Right lobe of liver (tissue), 6 donors: ENCODE results near the gene KIAA0586. TPM values are rescaled to one million over a fixed set of nuclear protein-coding genes. Genes with fewer than 3 reads are reported as not detected.

Source experiments
- ATAC-seq, 4 donors: fragments of 200-7000 bp; cut with Tn5 transposase; one replicate each; pipeline ENCODE4 v1.9.1; 2020; ENCODE audit warnings: mild to moderate bottlenecking in 4 of 4, moderate library complexity in 4 of 4
- DNase-seq, 3 donors: peaks; one replicate each; pipeline ENCODE4 v3.0.0-alpha.2; 2020
- H3K27ac ChIP-seq, 3 donors: fragments of 200-600 bp; one replicate each; pipeline ENCODE4 v1.8.0; 2022
- H3K27me3 ChIP-seq, 2 donors: fragments of 200-600 bp; one replicate each; pipeline ENCODE4 v1.8.0; 2022
- H3K36me3 ChIP-seq, 4 donors: fragments of 200-600 bp; sonication (generic) in 1 of 4; one replicate each; pipeline versions ENCODE4 v1.5.1 to v1.8.0; 2017 to 2022; ENCODE audit warnings: control low read depth in 1 of 4
- H3K4me1 ChIP-seq, 4 donors: fragments of 200-600 bp; sonication (generic) in 1 of 4; one replicate each; pipeline versions ENCODE4 v1.5.1 to v1.8.0; 2017 to 2022; ENCODE audit warnings: control low read depth in 1 of 4
- H3K4me3 ChIP-seq, 3 donors: fragments of 200-600 bp; one replicate each; pipeline ENCODE4 v1.8.0; 2022
- H3K9me3 ChIP-seq, 4 donors: fragments of 200-600 bp; sonication (generic) in 1 of 4; one replicate each; pipeline versions ENCODE4 v1.5.1 to v1.8.0; 2017 to 2022; ENCODE audit warnings: control low read depth in 1 of 4
- CTCF ChIP-seq, 4 donors: fragments of 200-600 bp in 3 of 4; fragments of 450-650 bp in 1 of 4; IDR thresholded peaks; one replicate each; pipeline versions ENCODE4 v1.5.1 to v1.8.0; 2016 to 2022; ENCODE audit warnings: antibody characterized with exemption in 4 of 4, mild to moderate bottlenecking in 2 of 4
- POLR2A ChIP-seq: fragments of 450-650 bp; IDR thresholded peaks from one replicate; pipeline ENCODE4 v1.6.1; 2017; ENCODE audit warnings: antibody characterized with exemption, mild to moderate bottlenecking
- WGBS: methylation state at CpG from one replicate; pipeline ENCODE4 v1.1.6; 2018; ENCODE audit warnings: low coverage, low lambda C conversion rate; ENCODE audit not compliant: insufficient coverage; ENCODE audit errors: missing lambda C conversion rate; 5-methylcytosine and 5-hydroxymethylcytosine counted together
- intact Hi-C, 2 donors: fragments of 100-400 bp; cut with DNase I; formaldehyde crosslinking; loops; one replicate each; pipeline versions ENCODE4 v1.11.2 to v1.14.1; 2022
- total RNA-seq, 6 experiments: library from RNA; depleted of rRNA in 2 of 6; stranded (reverse); fragments of >200 nt in 2 of 6; fragmentation: NEBNext Ultra II Directional in 3 of 6; extraction: Animal tissue kit (Norgen Biotek cat#: 25700) in 3 of 6; gene quantifications; one replicate each; pipeline versions ENCODE4 v1.1.0 to v1.2.4, GENCODE V29; 2016 to 2023
- donor health status: DM: no; HTN: yes; CAD: no.
- donor health status: DM: no; HTN: no; CAD: no.
- donor health status: DM: no; HTN: no; CAD: no.
- donor health status: DM: no; HTN: yes; CAD: no.
- donor health status: DM: no; HTN: yes; CAD: no.

Gene KIAA0586
- total RNA-seq, 6 experiments from 2014 or later, result 4.7 to 14.6 (median 9.0) TPM

DNA sequence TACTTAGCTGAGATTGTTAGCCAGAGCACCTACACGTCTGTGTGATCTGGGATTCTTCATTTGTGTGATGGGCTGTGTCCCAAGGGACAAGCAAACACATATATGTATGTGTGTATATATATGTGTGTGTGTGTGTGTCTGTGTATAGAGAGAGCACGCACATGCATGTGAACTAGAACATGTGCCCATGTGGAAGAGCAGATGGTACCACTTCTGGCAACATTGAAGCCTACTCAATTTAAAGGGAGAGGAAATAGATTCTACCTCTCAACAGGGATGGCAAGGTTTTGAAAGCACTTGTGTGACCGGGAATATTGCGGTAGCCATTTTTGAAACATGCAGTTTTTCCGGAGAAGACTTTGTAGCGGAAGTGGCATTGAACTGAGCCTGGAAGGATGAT lies 30.4 kb upstream of the KIAA0586 start:
- WGBS, result 92% methylated on average over 6 of the region's 6 CpGs

GRCh38 chr14:58398495-58398894 lies 29.0 kb upstream of the KIAA0586 start:
- no peak overlapping the region for H3K27ac ChIP-seq
- H3K27me3 ChIP-seq, result no peaks in the 10 kb centered on the region
- ATAC-seq, result no peak
- H3K9me3 ChIP-seq, result no peaks in the 10 kb centered on the region
- DNase-seq, result no peak
- TF ChIP-seq POLR2A (no peak), CTCF (IDR thresholded peaks at IDR 0.05) (no peak)
- H3K36me3 ChIP-seq, result no peaks in the 10 kb centered on the region
- H3K4me3 ChIP-seq, result no peak overlapping the region
- H3K4me1 ChIP-seq, result peaks cover 0 to 6% (median 2%) of the 10 kb centered on the region in 4 donors
- intact Hi-C loops, result no loop called here

More for the DNA sequence above, 30.4 kb upstream of the KIAA0586 start:
- intact Hi-C loops, result no loop called here
- DNase-seq (no peak), ATAC-seq (no peak)
- Histone ChIP-seq H3K36me3 (no peaks in the 10 kb centered on the region), H3K27me3 (no peaks in the 10 kb centered on the region), H3K4me3 (no peak overlapping the region), H3K27ac (no peak overlapping the region), H3K9me3 (no peaks in the 10 kb centered on the region), H3K4me1 (peaks cover 0 to 6% (median 2%) of the 10 kb centered on the region in 4 donors)
- TF ChIP-seq CTCF (IDR thresholded peaks at IDR 0.05) (no peak), POLR2A (no peak)

GRCh38 chr14:58398895-58399294 lies 28.6 kb upstream of the KIAA0586 start:
- DNase-seq (no peak), ATAC-seq (no peak)
- H3K9me3 ChIP-seq, result no peaks in the 10 kb centered on the region
- TF ChIP-seq CTCF (IDR thresholded peaks at IDR 0.05), result no peak
- WGBS, result 81% methylated on average over 3 of the region's 3 CpGs
- H3K4me3 ChIP-seq, result no peak overlapping the region
- peaks cover 0 to 6% (median 2%) of the 10 kb centered on the region in 4 donors for H3K4me1 ChIP-seq
- H3K27ac ChIP-seq, result no peak overlapping the region
- intact Hi-C loops, result no loop called here
- no peaks in the 10 kb centered on the region for H3K27me3 ChIP-seq
- H3K36me3 ChIP-seq, result no peaks in the 10 kb centered on the region

DNA sequence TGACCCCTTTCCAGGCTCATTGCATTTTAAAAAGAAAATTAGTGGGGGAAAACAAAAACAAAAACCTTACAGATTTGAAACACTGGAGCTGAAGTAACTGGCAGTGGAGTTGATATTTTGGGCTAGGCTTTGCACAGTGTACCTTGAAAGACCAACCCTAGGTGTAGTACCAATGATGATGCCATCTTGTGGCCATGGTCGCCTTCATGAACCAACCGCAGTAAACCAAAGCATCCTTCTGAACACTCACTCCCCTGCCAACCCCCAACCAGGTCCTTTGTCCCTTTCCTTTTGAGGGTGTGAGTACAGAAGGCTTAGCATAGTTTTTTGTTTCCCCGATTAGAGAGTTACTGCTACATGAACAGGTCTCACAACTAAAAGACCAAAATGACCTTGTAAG lies 25.9 kb upstream of the KIAA0586 start:
- Histone ChIP-seq H3K27me3 (no peaks in the 10 kb centered on the region), H3K4me1 (peaks cover 0 to under 1% (median 0%) of the 10 kb centered on the region in 4 donors), H3K4me3 (no peak overlapping the region), H3K36me3 (no peaks in the 10 kb centered on the region), H3K9me3 (no peaks in the 10 kb centered on the region), H3K27ac (no peak overlapping the region)
- DNase-seq (no peak), ATAC-seq (peak; percentile 46 to 65 (median 62))
- intact Hi-C loops, result no loop called here
- peak in 2 of 4 donors; percentile 19 to 31 for TF ChIP-seq CTCF (IDR thresholded peaks at IDR 0.05)
- no peak for TF ChIP-seq POLR2A
- 70% methylated on average over 1 of the region's 3 CpGs for WGBS

DNA sequence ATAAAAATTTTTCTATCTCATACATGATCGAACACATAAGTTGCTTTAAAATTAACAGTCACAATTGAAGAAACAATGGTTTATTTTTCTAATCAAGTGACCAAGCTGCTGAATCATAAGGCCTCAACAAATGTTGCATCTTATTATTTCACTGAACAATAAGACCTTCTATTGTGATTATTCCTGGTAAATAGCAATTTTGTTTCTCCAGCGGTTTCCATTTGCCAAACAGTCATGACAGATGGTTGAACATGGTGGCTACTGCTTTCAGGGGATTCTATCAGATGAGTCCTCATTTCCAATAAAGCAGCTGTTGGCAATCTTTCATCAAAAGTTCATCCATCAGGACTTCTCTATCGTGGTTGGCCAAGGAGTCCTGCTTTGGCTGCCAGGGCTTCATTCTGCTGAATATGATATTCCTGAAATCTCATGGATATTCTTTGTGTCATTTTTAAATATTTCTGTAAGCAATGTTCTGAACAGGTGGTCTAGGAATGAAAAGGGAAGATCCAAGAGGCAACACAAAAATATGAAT lies 18.8 kb upstream of the KIAA0586 start:
- Histone ChIP-seq H3K27me3 (no peaks in the 10 kb centered on the region), H3K4me3 (no peak overlapping the region), H3K9me3 (no peaks in the 10 kb centered on the region), H3K4me1 (no peaks in the 10 kb centered on the region), H3K27ac (no peak overlapping the region), H3K36me3 (peaks cover 0 to 29% (median 10%) of the 10 kb centered on the region in 4 donors)
- DNase-seq (no peak), ATAC-seq (no peak)
- intact Hi-C loops, result no loop called here
- 88% methylated on average over 3 of the region's 3 CpGs for WGBS
- TF ChIP-seq POLR2A (no peak), CTCF (IDR thresholded peaks at IDR 0.05) (no peak)
